NCI-H748 (cell line): ENCODE results near the gene RRP8.

Experiments
- DNase-seq: peaks from one replicate; lab custom pipeline; 2025; ENCODE audit not compliant: unreplicated experiment; lab: John Stamatoyannopoulos, UW

Gene RRP8

DNA sequence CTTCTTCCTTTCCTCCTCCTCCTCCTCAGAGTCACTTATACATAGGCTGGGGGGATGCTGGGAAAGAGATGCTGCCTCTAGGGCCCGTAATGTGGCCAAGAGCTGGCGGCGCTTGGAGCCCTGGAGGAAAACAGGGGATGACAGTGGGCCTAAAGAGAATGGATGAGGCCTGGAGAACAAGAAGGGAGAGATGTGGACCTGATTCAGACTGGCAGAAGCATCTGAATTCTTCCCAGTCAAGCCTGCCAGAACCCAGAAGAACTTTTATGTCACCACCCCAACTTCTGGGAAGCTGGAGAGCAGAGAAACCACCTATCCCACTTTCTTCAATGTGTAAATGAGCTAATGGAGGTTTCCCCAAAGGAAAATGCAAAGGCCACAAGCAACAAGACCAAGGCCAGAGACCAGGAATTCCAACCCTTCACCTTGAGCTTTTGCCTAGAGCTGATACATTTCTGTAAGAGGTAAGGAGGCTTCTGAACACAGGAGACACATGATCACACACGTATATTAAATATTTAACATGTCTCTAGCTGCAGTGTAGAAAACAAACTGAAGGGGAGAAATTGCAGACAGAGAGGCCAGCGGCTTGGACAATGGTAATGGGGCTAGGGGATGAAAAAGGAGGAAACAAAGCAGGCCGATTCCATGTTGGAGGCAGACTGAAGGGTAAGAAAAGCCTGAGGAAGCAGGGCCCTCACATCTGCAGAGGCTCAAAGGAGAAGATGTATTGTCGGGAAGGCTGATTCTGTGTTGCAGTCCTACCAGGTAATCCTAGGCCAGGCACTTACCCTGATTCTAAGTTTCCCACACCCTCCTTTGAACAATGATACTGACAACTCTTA lies 1.1 kb downstream of the RRP8 start:
- no peak for DNase-seq

DNA sequence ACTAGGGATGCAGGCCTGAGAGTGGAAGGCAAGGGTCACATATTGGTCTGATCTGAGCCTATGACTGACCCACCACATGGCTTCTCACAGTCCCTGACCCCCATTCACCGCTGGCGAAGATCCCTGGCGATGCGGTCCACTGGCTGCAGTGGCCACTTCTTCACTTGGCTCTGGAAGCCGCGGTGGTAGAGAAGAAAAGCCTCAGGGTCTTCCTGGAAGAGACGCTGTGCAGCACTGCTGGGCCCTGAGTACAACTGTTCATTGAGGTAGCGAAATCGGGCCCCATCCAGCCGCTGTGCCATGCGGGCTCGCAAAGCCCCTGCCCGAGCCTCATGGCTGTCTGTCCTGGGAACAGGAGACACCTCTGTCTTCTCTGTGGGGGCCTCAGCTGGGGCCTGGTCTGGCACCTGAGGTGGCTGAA lies 2.4 kb downstream of the RRP8 start:
- no peak for DNase-seq

DNA sequence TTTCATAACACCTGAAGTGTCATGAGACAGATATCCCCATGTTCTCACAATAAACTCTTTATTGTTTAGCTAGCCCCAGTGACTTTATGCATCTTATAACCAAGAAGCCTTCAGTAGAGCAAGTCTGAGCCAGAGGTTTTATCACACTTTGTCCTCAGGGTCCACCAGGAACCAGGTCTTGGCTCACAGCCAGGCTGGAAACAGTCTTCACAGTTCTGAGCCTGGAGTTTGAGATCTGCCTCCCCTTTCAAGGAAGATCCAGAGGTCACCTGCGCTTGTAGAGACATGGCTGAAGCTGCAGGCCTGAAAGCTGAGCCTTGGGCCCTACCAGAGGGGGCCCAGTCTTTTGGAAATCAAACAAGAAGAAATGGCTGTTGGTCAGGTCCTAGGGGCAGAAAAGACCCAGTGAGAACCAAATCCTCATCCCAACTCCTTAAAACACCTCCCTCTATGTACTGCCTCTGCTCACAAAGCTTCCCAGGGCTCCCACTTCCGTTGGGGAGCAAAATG lies 3.5 kb downstream of the RRP8 start:
- no peak for DNase-seq

DNA sequence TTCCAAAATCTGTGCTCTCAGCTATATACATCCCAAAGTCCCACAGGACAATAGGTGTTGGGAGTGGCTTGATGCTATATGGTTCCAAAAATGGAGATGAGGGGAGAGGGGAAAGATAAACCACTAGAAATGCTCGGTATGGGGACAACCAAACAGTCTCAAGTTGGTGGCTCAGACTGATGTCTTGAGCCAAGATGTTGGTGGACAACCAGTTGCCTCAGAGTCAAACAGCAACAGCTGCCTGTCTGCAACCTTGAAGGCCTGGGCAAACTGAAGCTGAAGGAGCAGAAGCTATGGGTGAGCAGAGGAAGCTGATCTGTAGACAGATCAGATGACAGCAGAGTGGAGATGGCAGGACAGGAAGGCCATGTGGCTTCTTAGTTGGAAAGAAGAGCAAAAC lies 4.0 kb downstream of the RRP8 start:
- no peak for DNase-seq

DNA sequence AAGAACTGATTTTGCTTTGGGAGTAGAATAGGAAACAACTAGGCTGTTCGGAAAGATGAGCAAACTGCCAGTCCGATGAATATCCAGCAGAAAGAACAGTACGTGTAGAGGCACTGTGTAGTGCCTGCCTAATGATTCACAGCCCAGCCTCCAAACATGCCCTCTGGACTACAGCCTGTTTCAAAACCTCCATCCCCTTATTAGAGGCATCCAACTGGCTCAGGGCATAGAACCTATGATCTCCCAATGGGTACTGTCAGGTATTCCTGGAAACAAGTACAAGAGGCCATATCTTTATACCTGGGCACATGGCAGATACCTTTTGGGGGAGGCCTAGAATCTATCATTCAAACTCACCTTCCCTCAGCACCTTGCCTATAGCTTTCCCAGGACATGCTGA lies 4.9 kb downstream of the RRP8 start:
- no peak for DNase-seq

DNA sequence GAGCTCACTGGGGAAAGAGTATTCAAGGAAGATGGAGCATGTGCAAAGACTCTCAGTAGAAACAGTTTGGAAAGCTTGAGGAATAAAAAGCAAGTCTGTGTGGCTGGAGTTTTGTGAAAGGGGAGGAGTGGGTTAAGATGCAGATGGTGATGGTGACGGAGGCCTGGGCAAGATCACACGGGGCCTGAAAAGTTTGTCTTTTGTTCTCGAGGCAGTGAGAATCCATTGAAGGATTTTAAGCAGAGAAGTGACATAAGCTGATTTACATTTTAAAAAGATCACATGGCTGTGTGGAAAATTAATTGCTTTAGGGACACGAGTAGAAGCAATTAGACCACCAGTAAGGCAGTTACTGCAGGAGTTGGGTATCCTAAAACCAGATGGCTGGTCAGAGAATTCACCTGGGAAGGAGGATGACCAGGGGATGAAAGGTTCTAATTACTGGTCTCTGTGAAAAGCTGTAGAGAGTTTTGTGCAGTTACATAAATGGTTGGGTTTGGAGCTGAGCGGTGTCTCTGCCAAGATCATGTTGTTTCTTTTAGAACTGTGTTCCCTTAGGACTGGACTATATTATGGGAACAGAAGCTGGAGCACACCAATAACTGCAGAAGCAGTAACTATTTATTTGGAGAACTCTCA lies 7.1 kb downstream of the RRP8 start:
- DNase-seq = no peak

DNA sequence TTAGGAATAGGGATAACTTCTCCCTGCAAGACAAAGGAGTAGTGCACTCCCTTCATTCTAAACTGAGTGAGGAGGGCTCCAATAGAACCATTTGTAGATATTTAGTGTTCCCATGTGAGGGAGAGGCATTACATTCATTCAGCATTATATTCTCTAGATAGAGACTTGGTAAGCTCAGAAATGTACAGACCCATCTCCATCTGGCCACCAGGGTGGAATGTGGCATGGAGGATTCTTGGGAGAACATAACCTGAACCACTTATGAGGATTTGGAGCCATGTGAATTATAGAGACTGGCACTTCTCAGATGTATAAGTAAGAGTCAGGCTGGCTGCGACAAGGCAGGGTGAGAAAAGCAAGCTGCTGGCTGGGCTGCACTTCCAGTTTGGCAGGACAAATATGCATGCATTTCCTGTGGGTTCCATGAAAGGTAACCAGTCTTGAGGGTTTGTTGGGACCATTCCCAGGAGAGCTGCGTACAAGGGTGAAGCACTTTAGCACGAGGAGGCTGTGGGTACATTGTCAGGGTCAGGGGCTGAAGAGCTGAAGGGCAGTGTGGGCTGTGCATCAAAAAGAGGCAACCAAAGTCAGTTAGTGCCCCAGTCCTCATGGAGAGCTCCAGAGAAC lies 9.2 kb downstream of the RRP8 start:
- DNase-seq = no peak

DNA sequence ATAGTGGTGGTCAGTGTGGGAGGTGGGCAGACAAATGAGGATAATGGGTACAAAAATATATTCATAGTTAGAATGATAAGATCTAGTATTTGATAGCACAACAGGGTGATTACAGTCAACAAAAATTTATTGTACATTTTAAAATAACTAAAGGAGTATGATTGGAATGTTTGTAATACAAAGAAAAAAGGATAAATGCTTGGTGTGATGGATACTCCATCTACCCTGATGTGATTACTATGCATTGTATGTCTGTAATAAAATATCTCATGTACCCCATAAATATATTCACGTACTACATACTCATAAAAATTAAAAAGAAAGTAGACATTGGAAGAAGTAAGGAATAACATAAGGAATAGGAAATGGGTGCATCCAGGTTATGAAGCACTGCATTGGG lies 15.4 kb downstream of the RRP8 start:
- no peak for DNase-seq

DNA sequence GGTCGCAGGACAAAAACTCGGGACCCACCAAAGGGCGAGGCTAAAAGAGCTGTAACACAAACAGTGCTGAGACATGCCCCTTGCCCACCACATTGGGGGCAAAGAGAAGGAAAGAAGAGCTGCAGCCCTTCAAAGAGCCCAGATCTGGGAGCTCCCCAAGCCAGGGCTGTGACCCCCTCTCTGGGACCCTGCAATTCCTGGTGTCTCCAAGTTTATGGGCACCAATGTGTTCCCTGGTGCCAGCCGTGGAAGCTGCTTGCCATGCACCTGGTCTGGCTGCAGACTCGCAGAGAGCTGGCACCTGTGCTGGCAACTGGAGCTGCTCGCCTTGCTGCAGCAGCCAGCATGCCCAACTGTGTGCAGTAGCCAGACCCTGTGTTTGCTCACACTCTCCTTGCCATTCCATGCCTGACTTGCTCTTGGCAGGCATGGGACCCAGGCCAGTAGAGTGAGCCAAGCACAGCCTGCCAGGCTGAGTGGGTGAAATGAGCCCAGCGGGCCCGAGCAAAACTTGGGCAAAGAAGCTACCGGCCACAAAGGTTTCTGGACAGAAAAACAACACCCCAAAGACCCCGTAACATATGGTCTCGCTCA lies 16.0 kb downstream of the RRP8 start:
- DNase-seq = no peak

DNA sequence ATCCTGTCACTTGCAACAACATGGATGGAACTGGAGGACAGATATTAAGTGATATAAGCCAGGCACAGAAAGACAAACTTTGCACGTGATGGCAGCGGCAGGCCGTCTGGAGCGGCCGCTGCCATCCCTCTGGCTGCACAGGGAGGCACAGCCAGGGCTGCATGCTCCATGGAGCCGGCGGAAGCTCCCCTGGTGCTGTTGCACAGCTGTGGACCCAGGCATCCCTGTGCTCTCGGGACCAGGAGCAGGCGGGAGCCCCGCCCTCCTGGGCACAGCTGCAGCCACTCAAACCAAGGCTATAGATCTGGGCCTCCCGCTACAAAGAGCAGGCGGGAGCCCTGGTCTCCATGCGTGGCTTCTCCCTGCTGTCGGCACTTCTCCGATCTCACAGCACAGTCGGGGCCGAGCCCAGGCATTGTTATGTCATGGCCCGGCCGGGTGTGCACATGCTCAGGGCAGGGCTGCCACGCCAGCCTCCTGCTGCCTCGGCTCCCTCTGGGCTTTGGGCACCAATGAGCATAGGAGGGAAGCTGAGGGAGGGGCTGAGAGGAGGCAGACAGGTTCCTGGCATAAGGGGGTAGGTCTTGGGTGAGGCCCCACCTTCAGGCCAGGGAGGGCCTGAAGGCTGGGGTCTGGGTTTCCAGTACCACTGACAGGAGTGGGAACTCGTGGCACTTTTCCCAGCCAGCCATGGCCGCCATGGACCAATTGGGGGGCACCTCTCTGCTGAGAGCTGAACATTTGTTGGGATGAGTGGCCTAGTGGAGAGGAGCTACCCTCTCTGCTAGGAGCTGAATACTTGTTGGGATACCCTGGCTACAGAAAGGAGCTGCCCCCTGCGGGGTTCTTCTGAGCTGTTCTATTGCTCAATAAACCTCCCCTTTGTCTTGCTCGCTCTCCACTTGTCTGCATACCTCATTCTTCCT lies 16.7 kb downstream of the RRP8 start:
- peak; percentile 8 for DNase-seq

DNA sequence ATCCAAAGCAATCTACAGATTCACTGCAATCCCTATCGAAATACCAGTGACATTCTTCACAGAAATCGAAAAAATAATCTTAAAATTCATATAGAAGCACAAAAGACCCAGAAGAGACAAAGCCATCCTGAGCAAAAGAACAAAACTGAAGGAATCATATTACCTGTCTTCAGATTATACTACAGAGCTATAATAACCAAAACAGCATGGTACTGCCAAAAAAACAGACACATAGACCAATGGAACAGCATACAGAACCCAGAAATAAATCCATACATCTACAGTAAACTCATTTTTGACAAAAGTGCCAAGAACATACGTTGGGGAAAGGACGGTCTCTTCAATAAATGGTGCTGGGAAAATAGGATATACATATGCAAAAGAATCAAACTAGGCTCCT lies 18.9 kb downstream of the RRP8 start:
- DNase-seq = no peak

DNA sequence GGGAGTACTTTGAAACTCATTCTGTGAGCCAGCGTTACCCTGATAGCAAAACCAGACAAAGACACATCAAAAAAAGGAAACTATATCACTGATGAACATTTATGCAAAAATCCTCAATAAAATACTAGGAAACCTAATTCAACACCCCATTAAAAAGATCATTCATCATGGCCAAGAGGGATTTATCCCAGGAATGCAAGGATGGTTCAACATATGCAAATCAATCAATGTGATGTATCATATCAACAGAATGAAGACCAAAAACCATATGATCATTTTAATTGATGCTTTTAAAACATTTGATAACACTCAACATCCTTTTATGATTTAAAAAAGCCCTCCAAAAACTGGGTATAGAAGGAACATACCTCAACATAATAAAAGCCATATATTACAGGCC lies 19.8 kb downstream of the RRP8 start:
- DNase-seq = no peak

DNA sequence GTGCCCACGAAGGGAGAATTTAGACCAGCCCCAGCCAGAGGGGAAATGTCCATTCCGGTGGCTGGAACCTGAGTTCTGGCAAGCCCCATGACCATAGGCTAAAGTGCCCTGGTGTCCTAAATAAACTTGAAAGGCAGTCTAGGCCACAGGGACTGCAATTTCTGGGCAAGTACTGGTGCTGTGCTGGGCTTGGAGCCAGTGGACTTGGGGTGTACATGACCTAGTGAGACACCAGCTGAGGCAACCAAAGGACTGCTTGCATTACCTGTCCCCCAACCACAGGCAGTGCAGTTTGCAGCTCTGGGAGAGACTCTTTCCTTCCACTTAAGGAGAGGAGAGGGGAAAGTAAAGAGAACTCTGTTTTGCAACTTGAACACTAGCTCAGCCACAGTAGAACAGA lies 23.7 kb downstream of the RRP8 start:
- DNase-seq = no peak

DNA sequence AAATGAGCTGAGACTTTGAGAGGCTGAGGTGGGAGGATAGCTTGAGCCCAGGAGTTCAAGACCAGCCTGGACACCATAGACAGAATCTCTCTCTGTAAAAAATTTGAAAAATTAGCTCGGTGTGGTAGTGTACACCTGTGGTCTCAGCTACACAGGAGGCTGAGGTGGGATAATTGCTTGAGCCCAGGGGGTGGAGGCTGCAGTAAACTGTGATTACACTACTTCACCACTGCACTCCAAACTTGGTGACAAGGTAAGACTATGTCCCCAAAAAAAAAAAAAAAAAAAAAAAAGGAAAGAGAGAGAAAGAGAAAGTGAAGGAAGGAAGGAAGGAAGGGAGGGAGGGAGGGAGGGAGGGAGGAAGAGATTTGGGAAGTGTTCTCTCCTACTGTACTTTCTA lies 25.3 kb downstream of the RRP8 start:
- no peak for DNase-seq

DNA sequence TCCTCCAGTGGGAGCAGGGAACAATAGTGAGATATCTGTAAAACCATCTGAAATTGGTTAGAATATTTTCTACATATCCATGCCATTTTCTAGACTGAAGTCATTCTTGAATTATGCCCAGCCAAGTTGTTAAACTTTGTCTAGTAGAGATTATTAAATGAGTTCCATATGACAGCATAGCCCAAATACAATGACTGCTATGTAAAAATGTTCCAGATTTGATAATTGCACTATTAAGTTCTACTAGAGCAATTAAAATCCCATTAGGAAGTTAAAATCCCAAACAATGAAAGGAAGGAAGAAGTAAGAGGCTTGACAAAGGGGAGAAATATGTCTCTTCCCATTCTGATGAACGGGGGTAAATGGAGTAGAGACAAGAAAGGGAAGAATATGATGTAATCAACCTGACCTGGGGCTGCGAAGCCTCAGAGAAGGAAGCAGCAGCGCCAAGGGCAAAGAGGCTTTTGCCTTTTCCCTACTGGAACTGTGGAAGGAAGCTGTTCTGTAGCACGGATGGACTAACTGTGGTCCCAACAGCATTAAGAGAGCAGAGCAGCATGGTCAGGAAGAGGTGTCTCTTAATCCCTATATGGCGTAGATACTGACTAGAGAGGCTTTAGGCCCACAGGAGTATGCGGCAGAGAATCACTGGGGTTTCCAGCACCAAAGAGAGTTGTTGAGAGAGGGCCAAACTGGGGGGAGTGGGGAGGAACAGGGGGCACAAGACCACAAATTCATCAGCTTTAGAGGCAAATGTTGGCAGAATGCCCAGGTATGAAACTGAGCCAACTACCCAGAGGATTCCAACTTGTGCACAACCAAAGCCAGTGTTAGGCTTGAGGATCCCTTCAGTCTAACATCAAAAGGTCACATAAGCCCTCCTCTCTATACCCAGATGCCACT lies 26.7 kb downstream of the RRP8 start:
- no peak for DNase-seq

DNA sequence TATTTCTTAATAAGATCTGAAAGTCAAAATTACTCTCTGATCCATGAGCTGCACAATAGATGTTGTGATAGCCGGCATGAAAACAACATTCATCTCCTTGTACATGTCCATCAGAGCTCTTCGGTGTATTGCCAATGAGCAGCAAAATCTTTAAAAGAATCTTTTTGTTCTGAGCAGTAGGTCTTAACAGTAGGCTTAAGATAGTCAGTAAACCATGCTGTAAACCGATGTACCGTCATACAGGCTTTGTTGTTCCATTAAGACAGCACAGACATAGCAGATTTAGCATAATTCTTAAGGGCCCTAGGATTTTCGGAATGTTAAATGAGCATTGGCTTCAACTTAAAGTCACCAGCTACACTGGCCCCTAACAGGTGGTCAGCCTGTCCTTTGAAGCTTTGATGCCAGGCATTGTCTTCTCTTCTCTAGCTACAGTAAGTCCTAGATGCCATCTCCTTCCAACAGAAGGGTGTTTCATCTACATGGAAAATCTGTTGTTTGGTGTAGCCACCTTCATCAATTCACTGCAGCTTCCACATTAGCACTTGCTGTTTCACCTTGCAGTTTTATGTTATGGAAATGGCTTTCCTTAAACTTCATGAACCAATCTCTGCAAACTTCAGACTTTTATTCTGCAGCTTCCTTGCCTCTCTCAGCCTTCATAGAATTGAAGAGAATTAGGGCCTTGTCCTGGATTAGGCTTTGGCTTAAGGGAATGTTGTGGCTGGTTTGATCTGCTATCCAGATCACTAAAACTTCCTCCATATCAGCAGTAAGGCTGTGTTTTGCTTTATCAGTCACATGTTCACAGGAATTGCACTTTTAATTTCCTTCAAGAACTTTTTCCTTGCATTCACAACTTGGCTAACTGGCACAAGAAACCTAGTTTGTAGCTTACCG lies 28.4 kb downstream of the RRP8 start:
- DNase-seq = no peak

DNA sequence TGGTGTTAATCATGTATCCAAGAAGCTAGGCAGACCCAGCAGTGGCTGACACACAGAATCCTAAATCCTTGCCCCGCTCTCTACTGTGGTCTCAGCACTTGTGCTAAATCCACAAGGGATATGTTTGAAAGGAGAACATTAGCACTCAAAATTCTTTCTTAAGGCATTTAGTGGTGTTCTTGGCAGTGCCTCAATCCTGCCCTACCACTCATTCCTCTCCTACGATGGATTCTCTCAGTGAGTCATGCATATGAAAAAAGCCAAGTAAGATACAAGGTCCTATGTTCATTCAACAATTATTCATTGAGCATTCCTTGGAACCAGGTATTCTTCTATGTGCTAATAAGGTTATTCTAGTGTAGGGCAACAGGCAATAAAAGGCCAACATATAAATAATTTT lies 31.2 kb downstream of the RRP8 start:
- no peak for DNase-seq

DNA sequence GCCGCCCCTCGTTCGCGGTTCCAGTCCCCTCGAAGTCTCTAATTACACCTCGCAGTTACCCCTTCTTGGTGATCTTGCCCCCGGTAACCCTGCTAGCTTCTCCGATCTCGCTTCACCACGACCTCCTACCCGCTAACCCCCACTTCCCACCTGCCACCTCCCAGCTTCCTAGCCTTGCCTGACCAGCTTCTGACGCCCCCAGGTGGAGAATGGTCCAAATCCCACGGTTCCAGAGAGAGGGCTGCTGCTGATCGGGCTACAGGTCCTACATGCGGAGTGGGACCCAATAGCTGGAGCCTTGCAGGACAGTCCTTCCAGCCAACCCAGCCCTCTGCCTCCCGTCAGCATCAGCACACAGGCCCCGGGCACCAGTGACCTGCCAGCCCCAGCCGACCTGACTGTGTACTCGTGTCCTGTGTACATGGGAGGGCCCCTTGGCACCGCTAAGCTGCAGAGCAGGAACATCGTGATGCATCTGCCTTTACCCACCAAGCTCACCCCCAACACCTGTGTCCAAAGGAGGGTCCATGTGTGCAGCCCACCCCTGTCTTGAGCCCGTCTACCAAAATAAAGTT lies 31.9 kb downstream of the RRP8 start:
- DNase-seq = no peak
